Hepatocyte (in vitro differentiated cells): ENCODE results near the gene CREB5. TPM values are rescaled to one million over a fixed set of nuclear protein-coding genes. Genes with fewer than 3 reads are reported as not detected.

ENCODE experiments used
- DNase-seq: peaks from one replicate; pipeline ENCODE4 v3.0.0-alpha.2; 2016; ENCODE audit warnings: low spot score
- H2AFZ ChIP-seq: fragments of 200-600 bp; sonication (generic); 2 replicates; pipeline ENCODE4 v1.6.0; 2016; ENCODE audit warnings: antibody characterized with exemption, mild to moderate bottlenecking
- H3K27ac ChIP-seq: fragments of 200-600 bp; sonication (generic); 2 replicates; pipeline ENCODE4 v1.5.1; 2016; ENCODE audit warnings: mild to moderate bottlenecking
- H3K27me3 ChIP-seq: fragments of 200-600 bp; sonication (generic); 2 replicates; pipeline ENCODE4 v1.6.1; 2016
- H3K36me3 ChIP-seq: fragments of 200-600 bp; sonication (generic); replicated peaks from 2 replicates; pipeline ENCODE4 v1.5.1; 2016; ENCODE audit warnings: low read depth; ENCODE audit not compliant: insufficient read depth
- H3K4me1 ChIP-seq: fragments of 200-600 bp; sonication (generic); 2 replicates; pipeline ENCODE4 v1.5.1; 2016; ENCODE audit warnings: mild to moderate bottlenecking, moderate library complexity; ENCODE audit not compliant: insufficient read depth
- H3K4me2 ChIP-seq: fragments of 200-600 bp; sonication (generic); 2 replicates; pipeline ENCODE4 v1.6.0; 2016
- H3K4me3 ChIP-seq: fragments of 200-600 bp; sonication (generic); 2 replicates; pipeline ENCODE4 v1.5.1; 2016; ENCODE audit warnings: mild to moderate bottlenecking
- H3K79me2 ChIP-seq: fragments of 200-600 bp; sonication (generic); 2 replicates; pipeline ENCODE4 v1.6.0; 2017; ENCODE audit warnings: mild to moderate bottlenecking
- H3K9me2 ChIP-seq: fragments of 200-600 bp; sonication (generic); replicated peaks from 2 replicates; pipeline ENCODE4 v1.6.0; 2017; ENCODE audit warnings: mild to moderate bottlenecking; ENCODE audit not compliant: insufficient read depth
- H3K9me3 ChIP-seq: fragments of 200-600 bp; sonication (generic); 2 replicates; pipeline ENCODE4 v1.5.1; 2016; ENCODE audit warnings: low read depth, mild to moderate bottlenecking
- H4K20me1 ChIP-seq: fragments of 200-600 bp; sonication (generic); 2 replicates; pipeline ENCODE4 v1.6.0; 2016; ENCODE audit warnings: mild to moderate bottlenecking; ENCODE audit not compliant: insufficient read depth, poor library complexity, severe bottlenecking
- EZH2 ChIP-seq: fragments of 200-600 bp; sonication (generic); IDR thresholded peaks from 2 replicates; pipeline ENCODE4 v1.6.1; 2016; ENCODE audit warnings: antibody characterized with exemption, mild to moderate bottlenecking, borderline replicate concordance
- EZH2phosphoT487 ChIP-seq: fragments of 200-600 bp; sonication (generic); IDR thresholded peaks from one replicate; pipeline ENCODE4 v1.6.1; 2018; ENCODE audit warnings: antibody characterized with exemption, mild to moderate bottlenecking, low read depth, moderate library complexity; ENCODE audit not compliant: unreplicated experiment, severe bottlenecking
- WGBS: methylation state at CpG from one replicate; pipeline ENCODE4 v1.1.6; 2016; ENCODE audit warnings: low lambda C conversion rate; ENCODE audit errors: missing lambda C conversion rate; 5-methylcytosine and 5-hydroxymethylcytosine counted together
- polyA plus RNA-seq: library from polyadenylated mRNA; unstranded; fragments of >200 nt; fragmentation: Nextera tagmentation; extraction: Ambion mirVana; gene quantifications from 2 replicates; pipeline ENCODE4 v1.2.1, GENCODE V29; 2016
- total RNA-seq: library from RNA; depleted of rRNA; stranded (reverse); fragments of >200 nt; gene quantifications from 2 replicates; pipeline ENCODE4 v1.2.3, GENCODE V29; 2014
- TF ChIP-seq, protein P1 (sequence below): fragments of 200-600 bp; sonication (generic); IDR thresholded peaks from 2 replicates; pipeline ENCODE4 v1.5.1; 2016; ENCODE audit warnings: antibody characterized with exemption, mild to moderate bottlenecking; ENCODE audit not compliant: poor library complexity

Gene CREB5
- total and polyA plus RNA-seq, 2 experiments from 2014 or later: 14.0 to 27.9 TPM

DNA sequence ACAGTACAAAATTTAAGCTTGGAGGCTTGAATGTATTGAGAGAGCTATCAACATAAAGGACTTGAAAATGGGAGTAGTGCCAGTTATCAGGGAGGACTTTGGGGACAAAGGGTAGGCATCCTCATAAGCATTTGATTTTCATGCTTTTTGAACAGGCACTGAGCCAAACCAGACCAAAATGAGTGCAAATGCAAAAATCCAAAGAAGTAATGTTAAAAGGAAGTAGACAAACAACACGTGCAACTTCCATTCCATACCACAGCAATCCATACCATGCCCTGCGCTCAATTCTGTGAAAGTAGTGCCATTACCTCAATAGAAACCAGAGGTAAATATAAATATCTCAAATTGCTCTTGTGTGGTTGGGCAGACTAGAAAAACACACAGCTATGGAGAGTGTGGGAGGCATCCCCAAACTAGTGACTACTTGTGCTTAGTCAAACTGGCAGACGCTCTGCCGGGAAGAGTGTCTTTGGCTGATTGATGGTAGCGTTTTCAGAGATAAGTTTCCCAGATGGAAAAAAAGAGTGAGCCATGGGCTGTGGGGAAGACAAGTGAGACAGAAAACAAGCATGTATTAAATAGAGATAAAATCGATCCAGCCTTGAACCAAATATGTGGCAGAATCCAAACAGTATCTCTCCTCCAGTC is 161.5 kb downstream of the CREB5 start:
- no peak overlapping the region for H3K4me2 ChIP-seq

DNA sequence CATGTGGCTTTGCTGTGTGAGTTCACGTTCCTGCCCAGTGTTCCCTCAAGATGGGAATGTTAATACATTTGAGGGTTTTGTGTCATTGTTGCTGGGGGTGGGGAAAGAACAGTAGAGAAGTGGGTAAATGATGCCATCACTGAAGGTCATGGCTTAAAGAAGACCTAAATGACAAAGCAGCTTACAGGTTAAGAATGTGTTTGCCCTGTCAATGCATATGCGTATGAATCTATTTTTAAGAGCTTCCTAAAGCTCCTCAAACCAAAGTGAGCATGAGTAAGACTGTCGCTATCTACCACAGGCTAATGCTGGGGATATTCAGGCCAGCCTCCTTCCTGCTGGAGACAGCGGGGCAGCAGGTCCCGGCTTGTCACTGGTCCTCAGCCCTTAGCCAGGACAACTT is 162.9 kb downstream of the CREB5 start:
- TF ChIP-seq, protein P1, sequence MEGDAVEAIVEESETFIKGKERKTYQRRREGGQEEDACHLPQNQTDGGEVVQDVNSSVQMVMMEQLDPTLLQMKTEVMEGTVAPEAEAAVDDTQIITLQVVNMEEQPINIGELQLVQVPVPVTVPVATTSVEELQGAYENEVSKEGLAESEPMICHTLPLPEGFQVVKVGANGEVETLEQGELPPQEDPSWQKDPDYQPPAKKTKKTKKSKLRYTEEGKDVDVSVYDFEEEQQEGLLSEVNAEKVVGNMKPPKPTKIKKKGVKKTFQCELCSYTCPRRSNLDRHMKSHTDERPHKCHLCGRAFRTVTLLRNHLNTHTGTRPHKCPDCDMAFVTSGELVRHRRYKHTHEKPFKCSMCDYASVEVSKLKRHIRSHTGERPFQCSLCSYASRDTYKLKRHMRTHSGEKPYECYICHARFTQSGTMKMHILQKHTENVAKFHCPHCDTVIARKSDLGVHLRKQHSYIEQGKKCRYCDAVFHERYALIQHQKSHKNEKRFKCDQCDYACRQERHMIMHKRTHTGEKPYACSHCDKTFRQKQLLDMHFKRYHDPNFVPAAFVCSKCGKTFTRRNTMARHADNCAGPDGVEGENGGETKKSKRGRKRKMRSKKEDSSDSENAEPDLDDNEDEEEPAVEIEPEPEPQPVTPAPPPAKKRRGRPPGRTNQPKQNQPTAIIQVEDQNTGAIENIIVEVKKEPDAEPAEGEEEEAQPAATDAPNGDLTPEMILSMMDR: no peak
- TF ChIP-seq EZH2phosphoT487 (no peak), EZH2 (no peak)
- peaks cover 6% of the 10 kb centered on the region for H3K27me3 ChIP-seq

More for the DNA sequence above, 161.5 kb downstream of the CREB5 start:
- DNase-seq: no peak
- TF ChIP-seq EZH2: no peak
- no peak for TF ChIP-seq EZH2phosphoT487
- TF ChIP-seq, protein P1: no peak
- Histone ChIP-seq H3K27me3 (peaks cover 11% of the 10 kb centered on the region), H3K4me1 (peaks cover 10% of the 10 kb centered on the region), H3K9me3 (no peaks in the 10 kb centered on the region), H3K79me2 (no peaks in the 10 kb centered on the region), H3K27ac (no peak overlapping the region), H3K36me3 (no peaks in the 10 kb centered on the region), H3K4me3 (no peak overlapping the region), H2AFZ (no peak overlapping the region), H3K9me2 (no peaks in the 10 kb centered on the region), H4K20me1 (no peaks in the 10 kb centered on the region)
- WGBS: 64% methylated on average over 6 of the region's 6 CpGs

DNA sequence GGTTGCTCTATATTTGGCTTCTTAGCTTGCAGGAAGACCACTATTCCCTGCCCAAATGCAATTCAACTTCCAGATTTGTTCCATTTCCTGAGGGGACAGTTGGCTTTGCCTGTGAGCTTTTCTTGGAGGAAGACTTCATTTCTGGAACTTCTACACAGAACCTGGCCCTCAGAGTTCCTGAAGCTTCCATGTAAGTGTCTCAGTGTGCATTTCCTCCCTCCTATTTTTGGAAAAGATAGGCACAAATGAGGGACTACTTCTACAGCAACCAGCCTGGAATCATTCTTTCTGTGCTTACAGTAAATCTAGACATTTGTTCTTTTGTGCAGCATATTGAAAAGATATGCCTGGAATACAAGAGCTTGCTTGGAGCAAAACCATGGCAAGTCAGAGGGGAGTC is 164.3 kb downstream of the CREB5 start:
- H3K36me3 ChIP-seq: no peaks in the 10 kb centered on the region
- H3K9me2 ChIP-seq: no peaks in the 10 kb centered on the region
- H3K27me3 ChIP-seq: peaks cover 6% of the 10 kb centered on the region
- H3K79me2 ChIP-seq: no peaks in the 10 kb centered on the region
- H2AFZ ChIP-seq: no peak overlapping the region
- H4K20me1 ChIP-seq: no peaks in the 10 kb centered on the region
- no peak overlapping the region for H3K4me2 ChIP-seq
- peaks cover 10% of the 10 kb centered on the region for H3K4me1 ChIP-seq
- H3K4me3 ChIP-seq: no peak overlapping the region
- H3K9me3 ChIP-seq: no peaks in the 10 kb centered on the region
- TF ChIP-seq EZH2phosphoT487 (no peak), EZH2 (no peak)
- TF ChIP-seq, protein P1: no peak
- DNase-seq: no peak
- no peak overlapping the region for H3K27ac ChIP-seq

More for the DNA sequence above, 162.9 kb downstream of the CREB5 start:
- Histone ChIP-seq H3K4me3 (no peak overlapping the region), H3K9me3 (no peaks in the 10 kb centered on the region), H3K9me2 (no peaks in the 10 kb centered on the region), H3K27ac (no peak overlapping the region), H3K36me3 (no peaks in the 10 kb centered on the region), H3K4me1 (peaks cover 10% of the 10 kb centered on the region), H4K20me1 (no peaks in the 10 kb centered on the region), H2AFZ (no peak overlapping the region), H3K79me2 (no peaks in the 10 kb centered on the region), H3K4me2 (no peak overlapping the region)
- DNase-seq: no peak
- WGBS: 57% methylated on average over 5 of the region's 5 CpGs
